KBM-7 (cell line): ENCODE measurements around the gene P4HB.
A peak's percentile ranks its signal among the peaks of the same experiment; 100 is the strongest.

ENCODE experiments used
- DNase-seq: peaks from one replicate; pipeline ENCODE4 v3.0.0-alpha.2; 2015
- in situ Hi-C: fragments of 300-500 bp; cut with MboI; formaldehyde crosslinking; loops from 2 replicates; pipeline ENCODE4 v1.14.3; 2020; ENCODE audit warnings: low sequenced_read_pairs, low pct_unique_long_range_greater_than_20kb, mixed read lengths

Gene P4HB

GRCh38 chr17:81870131-81870980 is 10.0 kb upstream of the P4HB start:
- DNase-seq, result peak; percentile 41
- in situ Hi-C loops, result no loop called here

GRCh38 chr17:81869221-81870130 is 9.1 kb upstream of the P4HB start:
- in situ Hi-C loops, result no loop called here

GRCh38 chr17:81868674-81869220 is 8.4 kb upstream of the P4HB start:
- in situ Hi-C loops, result no loop called here
- DNase-seq, result no peak

More at GRCh38 chr17:81869221-81870130, 9.1 kb upstream of the P4HB start:
- DNase-seq, result peak; percentile 51

- no peak for DNase-seq
- in situ Hi-C loops, result no loop called here
These were observed 7.8 kb upstream of the P4HB start for GRCh38 chr17:81867991-81868673.

GRCh38 chr17:81867170-81867990 is 7.0 kb upstream of the P4HB start:
- in situ Hi-C loops, result no loop called here
- DNase-seq, result peak; percentile 51

- in situ Hi-C loops, result no loop called here
- peak; percentile 30 for DNase-seq
These were observed 6.3 kb upstream of the P4HB start for GRCh38 chr17:81866440-81867169.

GRCh38 chr17:81865733-81866439 is 5.6 kb upstream of the P4HB start:
- DNase-seq, result no peak

GRCh38 chr17:81865358-81865732 is 5.0 kb upstream of the P4HB start:
- DNase-seq, result no peak
- in situ Hi-C loops, result no loop called here

More at GRCh38 chr17:81865733-81866439, 5.6 kb upstream of the P4HB start:
- in situ Hi-C loops, result no loop called here

GRCh38 chr17:81863833-81864768 is 3.8 kb upstream of the P4HB start:
- no peak for DNase-seq
- in situ Hi-C loops, result no loop called here

GRCh38 chr17:81863123-81863675 is 2.9 kb upstream of the P4HB start:
- DNase-seq, result no peak
- in situ Hi-C loops, result no loop called here

GRCh38 chr17:81860756-81861568 is 627 bp upstream of the P4HB start:
- peak; percentile 100 for DNase-seq
- in situ Hi-C loops, result no loop called here

GRCh38 chr17:81858967-81859905 is 1.1 kb downstream of the P4HB start:
- in situ Hi-C loops, result no loop called here
- no peak for DNase-seq

- DNase-seq, result no peak
- in situ Hi-C loops, result no loop called here
These were observed 2.0 kb downstream of the P4HB start for GRCh38 chr17:81858170-81858966.
